ENCODE data around the gene TIMP2.

GRCh38 chr17:78954684-78955083, 29.5 kb upstream of the TIMP2 start:
- TF ChIP-seq YY1 (IDR thresholded peaks at IDR 0.05; ENCODE audit: insufficient read depth, insufficient read length) = no peak
- no peak for TF ChIP-seq ZNF274 (IDR thresholded peaks at IDR 0.05; ENCODE audit: low read depth, low read length)

All from NT2/D1 (cell line).